HEK293T (cell line): ENCODE results near the gene KIF5C.

Experiments used
- CTCF ChIA-PET: fragments of 350-600 bp; formaldehyde crosslinking; extraction: SDS; loops from one replicate; lab custom pipeline; 2021; ENCODE audit warnings: antibody characterized with exemption, inconsistent platforms; lab: Yijun Ruan, JAX
- POLR2A ChIA-PET: fragments of 350-600 bp; formaldehyde crosslinking; extraction: SDS; loops from one replicate; lab custom pipeline; 2020; ENCODE audit warnings: antibody characterized with exemption, inconsistent platforms; lab: Yijun Ruan, JAX
- DNase-seq: peaks from one replicate; pipeline ENCODE4 v3.0.0; 2012; ENCODE audit warnings: mixed read lengths; ENCODE audit errors: extremely low spot score
- ARNT ChIP-seq: fragments of 450-650 bp; IDR thresholded peaks from 2 replicates; pipeline ENCODE4 v1.6.1; 2017; ENCODE audit warnings: mild to moderate bottlenecking
- BHLHE40 ChIP-seq: fragments of 450-650 bp; IDR thresholded peaks from 2 replicates; pipeline ENCODE4 v1.6.1; 2016; ENCODE audit warnings: mild to moderate bottlenecking, moderate library complexity, borderline replicate concordance
- CTBP1 ChIP-seq: fragments of 450-650 bp; IDR thresholded peaks from 2 replicates; pipeline ENCODE4 v1.6.1; 2016; ENCODE audit warnings: borderline replicate concordance
- ELF4 ChIP-seq: fragments of 450-650 bp; IDR thresholded peaks from 2 replicates; pipeline ENCODE4 v1.6.1; 2017; ENCODE audit warnings: antibody characterized with exemption
- FOXA1 ChIP-seq: fragments of 450-650 bp; IDR thresholded peaks from 2 replicates; pipeline ENCODE4 v1.6.1; 2016; ENCODE audit warnings: mild to moderate bottlenecking
- FOXK2 ChIP-seq: fragments of 450-650 bp; IDR thresholded peaks from 2 replicates; pipeline ENCODE4 v1.6.1; 2016; ENCODE audit warnings: mild to moderate bottlenecking
- FOXM1 ChIP-seq: fragments of 450-650 bp; IDR thresholded peaks from 2 replicates; pipeline ENCODE4 v1.6.1; 2017; ENCODE audit warnings: mild to moderate bottlenecking, borderline replicate concordance
- HDGF ChIP-seq: fragments of 450-650 bp; IDR thresholded peaks from 2 replicates; pipeline ENCODE4 v1.6.1; 2017; ENCODE audit warnings: antibody characterized with exemption, borderline replicate concordance
- L3MBTL2 ChIP-seq: fragments of 450-650 bp; conservative IDR thresholded peaks from 2 replicates; pipeline ENCODE4 v1.6.1; 2016; ENCODE audit warnings: mild to moderate bottlenecking
- LEF1 ChIP-seq: fragments of 450-650 bp; IDR thresholded peaks from 2 replicates; pipeline ENCODE4 v1.6.1; 2017; ENCODE audit warnings: mild to moderate bottlenecking, borderline replicate concordance
- NFRKB ChIP-seq: fragments of 450-650 bp; IDR thresholded peaks from 2 replicates; pipeline ENCODE4 v1.6.1; 2016; ENCODE audit warnings: mild to moderate bottlenecking, moderate library complexity
- PKNOX1 ChIP-seq: fragments of 450-650 bp; IDR thresholded peaks from 2 replicates; pipeline ENCODE4 v1.6.1; 2016
- SP1 ChIP-seq: fragments of 450-650 bp; IDR thresholded peaks from 2 replicates; pipeline ENCODE4 v1.6.1; 2017
- SUZ12 ChIP-seq: fragments of 450-650 bp; IDR thresholded peaks from 2 replicates; pipeline ENCODE4 v1.6.1; 2016; ENCODE audit warnings: mild to moderate bottlenecking
- TARDBP ChIP-seq: fragments of 450-650 bp; IDR thresholded peaks from 2 replicates; pipeline ENCODE4 v1.6.1; 2016
- ZNF384 ChIP-seq: fragments of 450-650 bp; IDR thresholded peaks from 2 replicates; pipeline ENCODE4 v1.6.1; 2016

KIF5C gene

GRCh38 chr2:148969659-148970061 lies 94.6 kb downstream of the KIF5C start:
- POLR2A ChIA-PET, result no interaction called here
- DNase-seq, result no peak
- CTCF ChIA-PET, result no interaction called here
- TF ChIP-seq PKNOX1, result no peak
- TF ChIP-seq CTBP1, result no peak
- TF ChIP-seq LEF1, result no peak
- no peak for TF ChIP-seq NFRKB
- no peak for TF ChIP-seq L3MBTL2
- no peak for TF ChIP-seq ZNF384
- TF ChIP-seq ELF4, result no peak
- no peak for TF ChIP-seq TARDBP
- TF ChIP-seq ARNT, result no peak
- TF ChIP-seq FOXM1, result no peak
- TF ChIP-seq HDGF, result no peak
- no peak for TF ChIP-seq SP1
- TF ChIP-seq BHLHE40, result no peak
- TF ChIP-seq FOXA1, result no peak
- no peak for TF ChIP-seq FOXK2
- no peak for TF ChIP-seq SUZ12

- ChIA-PET CTCF (no interaction called here), POLR2A (no interaction called here)
- TF ChIP-seq ELF4 (no peak), TARDBP (no peak), BHLHE40 (no peak), SUZ12 (no peak), SP1 (no peak), FOXK2 (no peak), L3MBTL2 (no peak), PKNOX1 (no peak), FOXM1 (no peak), CTBP1 (no peak), NFRKB (no peak), ARNT (no peak), LEF1 (no peak), ZNF384 (no peak)
- no peak for DNase-seq
These were observed 95.4 kb downstream of the KIF5C start for GRCh38 chr2:148970385-148970784.

- no peak for DNase-seq
- POLR2A ChIA-PET, result no interaction called here
- CTCF ChIA-PET, result no interaction called here
- TF ChIP-seq L3MBTL2 (no peak), PKNOX1 (no peak), BHLHE40 (no peak), SUZ12 (no peak), FOXA1 (no peak), ARNT (no peak), FOXK2 (no peak), LEF1 (no peak), ZNF384 (no peak), ELF4 (no peak), HDGF (no peak)
These were observed 96.5 kb downstream of the KIF5C start for GRCh38 chr2:148971547-148971946.

- DNase-seq, result no peak
- ChIA-PET CTCF (no interaction called here), POLR2A (no interaction called here)
- no peak for TF ChIP-seq ARNT
- TF ChIP-seq NFRKB, result no peak
- no peak for TF ChIP-seq ELF4
- no peak for TF ChIP-seq SP1
- TF ChIP-seq FOXK2, result no peak
- no peak for TF ChIP-seq BHLHE40
- TF ChIP-seq HDGF, result no peak
- TF ChIP-seq CTBP1, result no peak
These were observed 99.1 kb downstream of the KIF5C start for GRCh38 chr2:148974095-148974494.

GRCh38 chr2:148978026-148978685 lies 103.1 kb downstream of the KIF5C start:
- ChIA-PET POLR2A (no interaction called here), CTCF (interaction anchor here (0.6 kb wide), 1 partner anchor 1485 kb away, joined by 3 read pairs; no protein-coding TSS in a partner anchor)

More at GRCh38 chr2:148978026-148978685, 103.1 kb downstream of the KIF5C start:
- DNase-seq, result peak; percentile 15
- TF ChIP-seq CTBP1 (no peak), ELF4 (no peak), SP1 (no peak), PKNOX1 (no peak), HDGF (no peak), LEF1 (no peak), FOXM1 (no peak), FOXA1 (no peak), BHLHE40 (no peak), ZNF384 (no peak), FOXK2 (no peak), TARDBP (no peak), NFRKB (no peak), SUZ12 (no peak), L3MBTL2 (no peak), ARNT (no peak)
